ENCODE data around the gene LBH. TPM values are rescaled to one million over a fixed set of nuclear protein-coding genes. Genes with fewer than 3 reads are reported as not detected.

LBH gene
- total and polyA plus RNA-seq, 2 of the 13 experiments (the other 11 are each of a cell fraction or from before 2014, with no cell fraction given): 0.09 to 0.25 TPM

- no peak for TF ChIP-seq NFAT5 (CRISPR knock-in tag; IDR thresholded peaks at IDR 0.05)
Measured at GRCh38 chr2:30221531-30221930, 9.8 kb upstream of the LBH start (continued).

- intact Hi-C loops (cut with micrococcal nuclease; ENCODE audit: unreplicated experiment) (no loop called here), in situ Hi-C loops (cut with HindIII; ENCODE audit: extremely low pct_ligation_motif_present, low pct_unique_long_range_greater_than_20kb) (loop anchor here (25.0 kb wide), 2 partner anchors 940 to 1115 kb away; no protein-coding TSS in a partner anchor)
- no peaks in the 10 kb centered on the region for H3K36me3 ChIP-seq (replicated peaks in 1 of 2; ENCODE audit: control insufficient read depth in 1 of 2, insufficient read depth in 2 of 2, low read length in 2 of 2)
- TF ChIP-seq ZNF777 (CRISPR knock-in tag; IDR thresholded peaks at IDR 0.05) (no peak), CEBPB (IDR thresholded peaks at IDR 0.05; ENCODE audit: borderline replicate concordance, low read depth, low read length) (peak; percentile 67; the same call in 1 of the 2 replicates), ZNF275 (CRISPR knock-in tag; IDR thresholded peaks at IDR 0.05; ENCODE audit: borderline replicate concordance) (no peak), UBTF (CRISPR knock-in tag; IDR thresholded peaks at IDR 0.05) (no peak), ZBTB42 (CRISPR knock-in tag; IDR thresholded peaks at IDR 0.05) (no peak), ZNF629 (CRISPR knock-in tag; conservative IDR thresholded peaks at IDR 0.05) (peak; percentile 66)
- ChIA-PET POLR2A (no interaction called here), CTCF (ENCODE audit: low intra/inter-chr PET ratio, low total read pairs) (no interaction called here)
- DNase-seq (ENCODE audit: low spot score) (no peak), FAIRE-seq (no peak), ATAC-seq (no peak)
- H4K20me1 ChIP-seq (ENCODE audit: insufficient read depth, low read length): no peaks in the 10 kb centered on the region
- H2AFZ ChIP-seq (ENCODE audit: low read length): no peak overlapping the region
- peaks cover 3 to 74% of the 10 kb centered on the region in 2 experiments; a peak in 4 of 5 replicates for H3K27me3 ChIP-seq (ENCODE audit: control insufficient read depth in 1 of 2, insufficient read depth in 2 of 2, low read length in 2 of 2)
- H3K4me2 ChIP-seq (ENCODE audit: low read depth, low read length): no peak overlapping the region
- H3K4me3 ChIP-seq (replicated peaks in 1 of 3; ENCODE audit: insufficient read depth in 1 of 3, low read depth in 2 of 3, low read length in 3 of 3): no peak overlapping the region
- WGBS (ENCODE audit: low lambda C conversion rate): 79% methylated on average over 2 of the region's 2 CpGs
- no peaks in the 10 kb centered on the region for H3K79me2 ChIP-seq (ENCODE audit: insufficient read depth, low read length)
- no peaks in the 10 kb centered on the region for H3K9me3 ChIP-seq (ENCODE audit: low read length)
- H3K9ac ChIP-seq (ENCODE audit: insufficient read depth, low read depth, low read length): no peak overlapping the region
- no peaks in the 10 kb centered on the region for H3K4me1 ChIP-seq (ENCODE audit: insufficient read depth, low read length)
- BruUV-seq (replicated peaks): no TSS peak
- H3K27ac ChIP-seq (ENCODE audit: extremely low read length, insufficient read depth, low read length): no peak overlapping the region
Measured at GRCh38 chr2:30222031-30222430, 9.3 kb upstream of the LBH start.
